Ovary (tissue), 3 donors: Measurements from ENCODE around the gene LTB4R.

Experiments
- CTCF ChIP-seq, 3 donors: fragments of 450-650 bp in 2 of 3; fragments of 200-600 bp in 1 of 3; IDR thresholded peaks; one replicate each; pipeline versions ENCODE4 v1.5.1 to v1.8.0; 2016 to 2022; ENCODE audit warnings: antibody characterized with exemption in 3 of 3, mild to moderate bottlenecking in 1 of 3
- EP300 ChIP-seq: sonication (generic); formaldehyde crosslinking; IDR thresholded peaks from one replicate; pipeline ENCODE4 v1.6.1; 2017; ENCODE audit warnings: antibody characterized with exemption
- POLR2A ChIP-seq: fragments of 450-650 bp; IDR thresholded peaks from one replicate; pipeline ENCODE4 v1.6.1; 2017; ENCODE audit warnings: antibody characterized with exemption, mild to moderate bottlenecking, moderate library complexity
- donor health status: DM: no; HTN: no; CAD: no.

- TF ChIP-seq POLR2A (no peak), CTCF (IDR thresholded peaks at IDR 0.05) (no peak), EP300 (no peak)
Measured at GRCh38 chr14:24325963-24326362, 14.7 kb downstream of the LTB4R start.
